GOT3 (cell line): Measurements from ENCODE around the gene CDC34.

Source experiments
- DNase-seq: peaks from one replicate; lab custom pipeline; 2025; ENCODE audit warnings: mixed read lengths; lab: John Stamatoyannopoulos, UW

The CDC34 gene

DNA sequence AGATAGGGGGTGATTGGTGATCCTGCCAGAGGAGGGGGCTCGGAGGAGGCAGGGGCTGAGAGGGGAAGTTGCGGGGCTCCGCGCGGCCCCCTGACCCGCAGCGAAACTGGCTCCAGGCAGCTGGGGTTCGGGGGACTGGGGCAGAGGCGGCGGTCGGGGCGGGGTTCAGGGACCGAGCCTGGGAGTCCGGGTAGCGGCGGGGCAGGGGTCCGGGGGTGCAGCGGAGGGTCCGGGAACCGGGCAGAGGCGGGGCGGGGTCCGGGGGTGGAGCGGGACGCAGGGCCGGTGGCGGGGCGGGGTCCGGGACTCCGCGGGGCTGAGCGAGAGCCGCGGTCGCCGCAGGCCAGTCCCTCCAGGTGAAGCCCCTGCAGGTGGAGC lies 34.1 kb upstream of the CDC34 start:
- DNase-seq = no peak

DNA sequence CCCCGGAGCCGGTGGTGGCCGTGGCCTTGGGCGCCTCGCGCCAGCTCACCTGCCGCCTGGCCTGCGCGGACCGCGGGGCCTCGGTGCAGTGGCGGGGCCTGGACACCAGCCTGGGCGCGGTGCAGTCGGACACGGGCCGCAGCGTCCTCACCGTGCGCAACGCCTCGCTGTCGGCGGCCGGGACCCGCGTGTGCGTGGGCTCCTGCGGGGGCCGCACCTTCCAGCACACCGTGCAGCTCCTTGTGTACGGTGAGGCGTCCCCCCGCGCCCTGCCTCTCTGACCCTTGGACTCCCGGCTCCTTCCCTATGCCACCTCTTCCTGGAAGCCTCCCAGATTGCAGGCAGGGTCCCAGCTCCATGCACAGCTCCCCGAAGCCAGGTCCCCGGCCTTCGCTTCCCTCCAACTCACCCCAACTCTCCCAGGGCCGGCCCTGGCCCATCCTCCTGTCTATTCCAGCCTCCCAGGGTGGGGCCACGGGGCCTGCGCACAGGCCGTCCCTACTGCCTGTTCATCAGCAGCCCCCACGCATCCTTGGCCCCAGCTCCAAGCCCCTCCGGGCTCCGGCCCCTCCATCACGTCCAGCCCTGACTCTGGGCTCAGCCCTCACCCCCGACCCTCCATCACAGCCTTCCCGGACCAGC lies 33.6 kb upstream of the CDC34 start:
- DNase-seq = no peak

DNA sequence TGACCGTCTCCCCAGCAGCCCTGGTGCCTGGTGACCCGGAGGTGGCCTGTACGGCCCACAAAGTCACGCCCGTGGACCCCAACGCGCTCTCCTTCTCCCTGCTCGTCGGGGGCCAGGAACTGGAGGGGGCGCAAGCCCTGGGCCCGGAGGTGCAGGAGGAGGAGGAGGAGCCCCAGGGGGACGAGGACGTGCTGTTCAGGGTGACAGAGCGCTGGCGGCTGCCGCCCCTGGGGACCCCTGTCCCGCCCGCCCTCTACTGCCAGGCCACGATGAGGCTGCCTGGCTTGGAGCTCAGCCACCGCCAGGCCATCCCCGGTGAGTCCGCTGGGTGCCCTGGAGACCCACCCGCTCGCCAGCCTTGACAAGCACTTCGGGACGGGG lies 33.1 kb upstream of the CDC34 start:
- DNase-seq = no peak

DNA sequence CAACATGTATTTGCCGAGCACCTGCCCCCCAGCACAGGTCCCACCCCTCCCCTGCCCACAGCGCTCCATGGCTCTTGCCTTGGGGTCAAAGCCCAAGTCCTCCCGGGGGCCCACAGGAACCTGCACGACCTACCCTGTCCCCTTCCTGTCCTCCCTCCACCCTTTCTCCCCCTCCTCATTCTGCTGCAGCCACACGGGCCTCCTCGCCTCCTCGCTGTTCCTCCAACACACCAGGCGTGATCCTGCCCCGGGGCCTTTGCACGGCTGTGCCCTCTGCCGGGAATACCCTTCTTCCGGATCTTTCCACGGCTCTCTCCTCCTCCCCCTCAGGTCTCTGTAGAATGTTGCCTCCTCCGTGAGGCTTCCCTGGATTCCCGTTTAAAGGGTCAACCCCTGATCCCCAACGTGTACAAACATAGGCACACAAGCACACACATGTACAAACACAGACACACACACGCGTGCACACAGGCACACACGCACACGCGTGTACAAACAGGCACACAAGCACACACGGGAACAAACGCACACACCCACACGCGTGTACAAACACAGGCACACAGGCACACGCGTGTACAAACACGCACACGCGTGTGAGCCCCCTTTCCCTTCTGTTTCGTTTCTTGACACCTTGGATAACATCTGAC lies 32.5 kb upstream of the CDC34 start:
- no peak for DNase-seq

DNA sequence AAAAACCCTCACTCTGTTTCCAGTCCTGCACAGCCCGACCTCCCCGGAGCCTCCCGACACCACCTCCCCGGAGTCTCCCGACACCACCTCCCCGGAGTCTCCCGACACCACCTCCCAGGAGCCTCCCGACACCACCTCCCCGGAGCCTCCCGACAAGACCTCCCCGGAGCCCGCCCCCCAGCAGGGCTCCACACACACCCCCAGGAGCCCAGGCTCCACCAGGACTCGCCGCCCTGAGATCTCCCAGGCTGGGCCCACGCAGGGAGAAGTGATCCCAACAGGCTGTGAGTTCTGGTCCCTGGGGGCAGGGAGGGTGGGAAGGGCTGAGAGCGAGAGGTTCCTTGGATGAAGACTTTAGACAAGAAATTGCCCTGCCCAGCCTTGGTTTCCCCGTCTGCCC lies 29.9 kb upstream of the CDC34 start:
- no peak for DNase-seq

DNA sequence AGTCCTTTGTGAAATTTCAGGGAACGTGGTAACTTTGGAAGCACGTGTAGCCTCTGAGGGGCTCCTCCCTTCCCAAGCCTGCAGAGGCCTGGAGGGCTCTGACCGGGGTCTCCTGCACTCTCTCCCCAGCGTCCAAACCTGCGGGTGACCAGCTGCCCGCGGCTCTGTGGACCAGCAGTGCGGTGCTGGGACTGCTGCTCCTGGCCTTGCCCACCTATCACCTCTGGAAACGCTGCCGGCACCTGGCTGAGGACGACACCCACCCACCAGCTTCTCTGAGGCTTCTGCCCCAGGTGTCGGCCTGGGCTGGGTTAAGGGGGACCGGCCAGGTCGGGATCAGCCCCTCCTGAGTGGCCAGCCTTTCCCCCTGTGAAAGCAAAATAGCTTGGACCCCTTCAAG lies 26.9 kb upstream of the CDC34 start:
- DNase-seq = no peak

DNA sequence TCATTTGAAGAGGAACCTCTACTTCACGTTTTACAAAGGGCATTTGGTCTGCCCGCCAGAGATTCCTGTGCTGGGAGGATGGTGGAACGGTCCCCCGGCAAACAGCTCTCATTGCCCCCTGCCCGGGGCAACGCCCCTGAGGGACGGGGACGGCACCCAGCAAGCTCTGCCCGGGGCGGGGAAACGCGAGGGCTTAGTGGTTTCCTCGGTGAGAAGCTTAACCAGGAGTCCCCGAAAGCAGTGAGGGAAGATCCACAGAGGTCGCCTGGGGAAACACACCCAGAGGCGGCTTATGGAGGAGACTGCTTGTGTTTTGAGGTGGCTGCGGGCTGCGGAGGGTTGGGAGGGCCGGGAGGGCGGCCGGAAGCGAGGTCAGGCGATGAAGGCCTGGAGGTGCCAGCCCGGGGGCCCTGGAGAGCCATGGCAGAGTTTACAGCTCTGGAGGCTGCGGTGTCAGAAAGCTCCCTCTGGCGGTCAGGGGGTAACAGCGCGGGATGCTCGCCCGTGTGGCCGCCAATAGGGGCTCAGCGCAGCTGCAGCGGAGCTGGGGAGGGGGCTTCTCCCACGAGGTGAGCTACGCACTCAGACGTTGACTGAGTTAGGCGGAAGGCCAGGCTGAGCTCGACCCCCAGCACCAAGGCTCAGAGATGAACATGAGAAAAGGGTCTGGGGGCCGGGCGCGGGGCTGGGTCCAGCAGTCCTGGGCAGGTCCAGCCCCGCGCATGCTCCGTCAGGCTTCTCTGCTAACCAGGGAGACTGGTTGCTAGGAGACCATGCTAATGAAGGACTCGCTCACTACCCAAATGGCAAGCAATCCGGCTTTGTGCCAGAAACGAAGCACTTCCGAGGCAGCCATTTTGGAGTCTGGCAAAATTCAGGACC lies 24.9 kb upstream of the CDC34 start:
- peak; percentile 99 for DNase-seq

DNA sequence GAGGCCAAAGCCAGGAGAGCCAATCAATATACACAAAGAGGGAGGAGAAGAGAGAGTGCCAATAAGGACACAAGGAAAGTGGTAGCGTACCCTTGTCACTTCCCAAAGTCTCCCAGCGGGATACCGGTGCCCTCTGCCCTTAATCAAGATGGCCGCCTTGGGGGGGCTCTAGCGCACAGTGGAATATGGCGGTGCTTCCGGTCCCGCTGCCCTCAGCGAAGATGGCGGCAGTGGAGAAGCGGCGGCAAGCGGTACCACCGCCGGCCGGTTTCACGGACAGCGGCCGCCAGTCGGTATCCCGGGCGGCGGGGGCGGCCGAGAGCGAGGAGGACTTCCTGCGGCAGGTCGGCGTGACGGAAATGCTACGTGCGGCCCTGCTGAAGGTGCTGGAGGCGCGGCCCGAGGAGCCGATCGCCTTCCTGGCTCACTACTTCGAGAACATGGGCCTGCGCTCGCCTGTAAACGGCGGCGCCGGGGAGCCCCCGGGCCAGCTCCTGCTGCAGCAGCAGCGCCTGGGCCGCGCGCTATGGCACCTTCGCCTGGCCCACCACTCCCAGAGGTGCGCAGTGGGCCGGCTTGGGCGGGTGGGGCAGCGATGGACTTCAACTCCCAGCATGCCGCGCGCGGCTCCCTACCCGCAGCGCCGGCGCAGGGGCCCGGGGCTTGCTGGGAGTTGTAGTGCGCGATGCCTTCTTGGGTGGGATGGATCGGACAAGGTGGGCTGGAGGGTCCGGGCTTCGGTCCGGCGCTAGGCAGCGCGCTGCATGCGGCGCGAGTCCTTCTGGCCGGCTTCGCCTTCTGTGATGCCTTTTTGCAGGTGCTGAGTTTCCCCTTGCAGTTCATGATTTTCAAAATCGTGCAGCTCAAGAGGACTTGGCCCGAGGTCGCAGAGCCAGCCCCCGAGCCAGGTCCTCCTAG lies 24.0 kb upstream of the CDC34 start, which contains the start of gene TPGS1:
TSS of gene TPGS1 (plus strand) at position 212 of the 918 bp plus-strand sequence. CDS start at position 222, 10 bp downstream.
- DNase-seq = peak; percentile 99

DNA sequence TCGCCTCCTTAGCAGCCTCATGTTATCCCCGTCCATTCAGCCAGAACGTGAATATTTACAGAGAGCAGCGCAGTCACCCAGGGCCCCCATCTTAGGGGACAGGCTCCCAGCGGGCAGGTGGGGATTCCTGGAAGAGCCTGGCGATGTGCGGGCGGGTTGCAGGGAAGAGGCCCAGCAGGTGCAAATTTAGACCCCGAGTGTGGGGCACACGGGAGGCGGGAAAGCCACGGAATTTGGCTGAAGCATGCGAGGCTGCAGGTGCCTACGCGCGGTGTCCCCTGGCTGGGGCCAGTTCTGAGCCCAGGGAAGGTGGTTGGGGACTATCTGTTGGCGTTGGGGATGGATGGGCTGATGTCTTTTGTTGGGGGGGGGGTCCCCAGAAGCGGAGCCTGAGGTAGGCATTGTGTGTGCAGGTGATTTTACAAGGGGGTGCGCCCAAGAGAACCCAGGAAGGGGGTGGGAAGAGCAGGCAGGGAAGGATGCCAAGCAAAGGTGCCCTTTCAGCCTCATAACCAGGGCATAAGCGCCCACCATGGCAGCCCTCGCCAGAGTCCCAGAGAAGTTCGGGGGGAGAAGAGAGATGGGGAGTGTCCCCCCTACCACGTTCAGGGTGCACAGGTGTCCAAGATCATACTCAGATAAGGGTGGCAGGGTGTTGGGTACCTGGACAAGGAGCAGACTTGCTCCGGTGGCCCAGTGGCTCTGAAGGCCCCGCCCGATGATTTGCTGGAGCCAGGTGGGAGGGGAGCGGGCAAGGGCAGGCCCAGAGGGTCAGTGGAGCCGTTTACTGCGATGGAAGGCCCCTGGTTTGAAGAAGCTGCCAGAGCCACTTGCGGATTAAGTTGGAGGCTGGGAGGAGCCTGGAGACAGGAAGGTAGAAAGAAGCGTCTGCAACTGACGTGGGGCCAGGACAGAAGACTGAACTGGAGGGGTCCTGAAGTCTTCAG lies 23.1 kb upstream of the CDC34 start:
- DNase-seq = no peak

DNA sequence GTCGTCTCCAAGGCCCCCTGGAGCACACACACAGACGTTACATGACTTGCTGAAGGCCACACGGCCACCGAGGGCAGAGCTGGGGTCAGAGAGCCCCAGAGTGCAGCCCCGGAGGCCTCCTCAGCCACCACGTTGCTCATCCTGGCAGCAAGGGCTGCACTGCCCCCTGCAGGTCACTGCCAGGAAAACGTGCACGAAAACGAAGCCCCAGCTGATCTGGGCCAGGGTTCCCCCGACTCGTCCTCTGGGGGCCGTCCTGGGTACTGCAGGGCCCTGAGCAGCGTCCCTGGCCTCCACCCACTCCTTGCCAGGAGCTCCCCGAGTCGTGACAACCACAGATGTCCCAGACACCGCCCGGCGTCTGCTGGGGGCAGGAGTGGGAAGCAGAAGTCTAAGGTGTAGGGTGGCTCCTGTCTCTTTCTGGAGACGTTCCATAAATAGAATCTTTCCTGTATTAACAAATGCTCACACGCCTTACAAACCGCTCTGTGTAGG lies 20.9 kb upstream of the CDC34 start:
- peak; percentile 36 for DNase-seq

DNA sequence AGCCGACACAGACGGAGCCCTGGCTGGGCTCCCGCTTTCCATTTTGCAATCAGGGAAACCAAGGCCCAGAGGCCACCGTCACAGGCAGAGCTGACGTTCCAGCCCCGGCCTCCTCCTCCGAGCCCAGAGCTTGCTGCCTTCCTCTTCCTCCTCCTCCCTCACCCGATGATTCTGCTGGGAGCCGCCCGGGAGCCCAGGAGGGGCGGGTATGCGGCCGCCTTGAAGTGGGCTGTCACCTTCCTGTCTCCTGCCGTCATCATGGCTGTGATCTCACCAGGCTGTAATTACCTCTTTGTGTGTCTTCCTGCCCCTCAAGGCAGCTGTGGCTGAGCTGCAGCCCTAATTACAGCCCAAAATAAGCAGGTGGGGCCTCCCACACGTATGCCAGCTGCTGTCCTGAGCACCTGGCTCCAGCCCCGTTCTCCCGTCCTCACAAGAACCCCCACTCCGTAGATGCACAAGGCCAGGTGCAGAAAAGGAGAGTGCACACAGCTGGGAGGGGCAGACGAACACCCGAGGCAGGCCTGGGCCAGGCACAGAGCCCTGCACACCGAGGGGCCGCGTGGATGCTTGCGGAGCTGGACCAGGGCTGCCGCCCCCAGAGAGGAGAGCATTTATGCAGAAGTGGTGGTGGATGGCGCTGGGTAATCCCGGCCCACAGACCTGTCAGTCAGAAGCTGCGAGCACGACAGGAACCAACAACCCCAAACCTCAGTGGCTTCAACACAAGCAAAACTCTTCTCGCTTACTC lies 20.3 kb upstream of the CDC34 start:
- DNase-seq = no peak

DNA sequence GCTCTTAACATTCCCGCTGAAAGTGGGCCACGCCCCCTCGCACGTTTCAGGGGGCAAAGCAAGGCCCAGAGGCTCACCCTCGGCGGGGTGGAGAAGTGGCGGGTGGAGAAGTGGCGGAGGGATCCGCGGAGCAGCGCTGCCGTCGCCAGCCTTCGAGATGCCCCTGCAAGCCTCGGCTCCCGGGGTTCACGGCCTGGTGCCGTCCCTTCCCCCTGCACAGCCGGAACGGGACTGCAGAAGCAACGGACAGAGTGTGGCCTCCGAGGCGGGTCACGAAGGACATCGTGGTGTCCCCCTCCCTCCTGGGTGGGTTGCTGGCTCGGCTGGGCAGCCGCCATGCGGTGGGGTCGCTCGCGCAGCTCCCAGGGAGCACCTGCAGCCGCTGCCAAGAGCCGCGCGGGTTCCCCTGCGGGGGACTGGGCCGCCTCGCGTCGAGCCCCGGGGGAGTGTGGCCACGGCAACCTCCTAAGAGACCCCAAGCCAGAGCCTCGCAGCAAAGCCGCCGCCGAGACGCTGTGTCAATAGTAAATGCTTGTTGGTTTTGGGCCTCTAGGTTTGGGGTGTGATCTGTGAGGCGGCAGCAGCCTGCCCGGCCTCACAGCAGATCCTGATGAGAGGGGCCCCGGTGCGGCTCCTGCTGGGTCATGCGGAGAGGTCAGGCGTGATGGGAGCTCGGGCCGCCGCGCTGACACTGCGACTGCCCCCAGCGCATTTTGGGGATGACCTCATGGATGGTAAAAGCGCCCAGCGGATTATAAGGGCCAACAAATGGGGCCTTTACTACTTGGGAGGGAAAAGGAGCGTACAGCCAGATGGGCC lies 18.8 kb upstream of the CDC34 start:
- no peak for DNase-seq

DNA sequence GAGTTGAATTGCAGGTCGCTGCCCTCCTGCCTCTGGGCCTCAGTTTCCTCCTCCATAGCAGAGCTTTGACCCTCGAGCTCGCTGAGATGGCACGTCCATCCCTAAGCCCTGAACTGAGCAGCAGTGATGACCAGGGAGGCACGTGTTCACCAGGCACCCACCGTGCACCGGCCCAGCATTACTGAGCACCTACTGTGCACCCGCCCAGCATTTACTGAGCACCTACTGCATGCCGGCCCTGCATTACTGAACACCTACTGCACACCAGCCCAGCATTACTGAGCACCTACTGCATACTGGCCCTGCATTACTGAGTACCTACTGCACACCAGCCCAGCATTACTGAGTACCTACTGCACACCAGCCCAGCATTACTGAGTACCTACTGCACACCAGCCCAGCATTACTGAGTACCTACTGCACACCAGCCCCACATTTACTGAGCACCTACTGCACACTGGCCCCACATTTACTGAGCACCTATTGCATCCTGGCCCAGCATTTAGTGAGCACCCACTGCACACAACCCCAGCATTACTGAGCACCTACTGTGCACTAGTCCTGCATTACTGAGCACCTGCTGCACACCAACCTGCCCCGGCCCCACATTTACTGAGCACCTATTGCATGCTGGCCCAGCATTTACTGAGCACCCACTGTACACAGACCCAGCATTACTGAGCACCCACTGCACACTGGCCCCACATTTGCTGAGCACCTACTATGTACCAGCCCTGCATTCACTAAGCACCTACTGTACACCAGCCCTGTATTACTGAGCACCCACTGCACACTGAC lies 18.0 kb upstream of the CDC34 start:
- DNase-seq = no peak

DNA sequence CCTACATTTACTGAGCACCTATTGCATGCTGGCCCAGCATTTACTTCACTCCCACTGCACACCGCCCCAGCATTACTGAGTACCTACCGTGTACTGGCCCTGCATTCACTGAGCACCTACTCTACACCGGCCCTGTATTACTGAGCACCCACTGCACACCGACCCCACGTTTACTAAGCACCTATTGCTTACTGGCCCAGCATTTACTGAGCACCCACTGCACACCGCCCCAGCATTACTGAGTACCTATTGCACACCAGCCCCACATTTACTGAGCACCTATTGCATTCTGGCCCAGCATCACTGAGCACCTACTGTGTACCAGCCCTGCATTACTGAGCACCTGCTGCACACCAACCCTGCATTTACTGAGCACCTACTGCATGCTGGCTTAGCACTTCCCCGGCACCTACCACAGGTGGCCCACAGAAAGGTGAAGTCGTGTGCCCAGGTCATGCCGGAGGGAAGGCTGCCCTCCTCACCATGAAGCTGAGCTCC lies 17.3 kb upstream of the CDC34 start:
- no peak for DNase-seq

DNA sequence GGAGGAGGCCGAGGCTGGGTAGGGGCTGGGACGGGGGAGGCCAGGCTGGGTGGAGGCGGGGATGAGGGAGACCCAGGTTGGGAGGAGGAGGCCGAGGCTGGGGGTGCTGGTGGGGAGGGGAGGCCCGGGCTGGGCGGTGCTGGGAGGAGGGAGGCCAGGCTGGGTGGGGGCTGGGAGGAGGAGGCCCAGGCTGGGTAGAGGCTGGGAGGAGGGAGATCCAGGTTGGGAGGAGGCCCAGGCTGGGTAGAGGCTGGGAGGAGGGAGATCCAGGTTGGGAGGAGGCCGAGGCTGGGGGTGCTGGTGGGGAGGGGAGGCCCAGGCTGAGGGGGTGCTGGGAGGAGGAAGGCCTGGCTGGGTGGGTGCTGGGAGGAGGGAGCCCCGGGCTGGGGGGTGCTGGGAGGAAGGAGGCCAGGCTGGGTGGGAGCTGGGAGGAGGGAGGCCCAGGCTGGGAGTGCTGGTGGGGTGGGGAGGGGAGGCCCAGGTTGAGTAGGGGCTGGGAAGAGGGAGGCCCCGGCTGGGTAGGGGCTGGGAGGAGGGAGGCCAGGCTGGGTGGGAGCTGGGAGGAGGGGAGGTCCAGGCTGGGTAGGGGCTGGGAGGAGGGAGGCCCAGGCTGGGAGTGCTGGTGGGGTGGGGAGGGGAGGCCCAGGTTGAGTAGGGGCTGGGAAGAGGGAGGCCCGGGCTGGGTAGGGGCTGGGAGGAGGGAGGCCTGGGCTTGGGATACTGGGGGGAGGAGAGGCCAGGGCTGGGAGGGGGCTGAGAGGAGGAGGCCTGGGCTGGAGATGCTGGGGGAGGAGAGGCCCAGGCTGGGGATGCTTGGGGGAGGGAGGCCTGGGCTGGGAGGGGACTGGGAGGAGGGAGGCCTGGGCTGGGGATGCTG lies 13.6 kb upstream of the CDC34 start:
- no peak for DNase-seq

DNA sequence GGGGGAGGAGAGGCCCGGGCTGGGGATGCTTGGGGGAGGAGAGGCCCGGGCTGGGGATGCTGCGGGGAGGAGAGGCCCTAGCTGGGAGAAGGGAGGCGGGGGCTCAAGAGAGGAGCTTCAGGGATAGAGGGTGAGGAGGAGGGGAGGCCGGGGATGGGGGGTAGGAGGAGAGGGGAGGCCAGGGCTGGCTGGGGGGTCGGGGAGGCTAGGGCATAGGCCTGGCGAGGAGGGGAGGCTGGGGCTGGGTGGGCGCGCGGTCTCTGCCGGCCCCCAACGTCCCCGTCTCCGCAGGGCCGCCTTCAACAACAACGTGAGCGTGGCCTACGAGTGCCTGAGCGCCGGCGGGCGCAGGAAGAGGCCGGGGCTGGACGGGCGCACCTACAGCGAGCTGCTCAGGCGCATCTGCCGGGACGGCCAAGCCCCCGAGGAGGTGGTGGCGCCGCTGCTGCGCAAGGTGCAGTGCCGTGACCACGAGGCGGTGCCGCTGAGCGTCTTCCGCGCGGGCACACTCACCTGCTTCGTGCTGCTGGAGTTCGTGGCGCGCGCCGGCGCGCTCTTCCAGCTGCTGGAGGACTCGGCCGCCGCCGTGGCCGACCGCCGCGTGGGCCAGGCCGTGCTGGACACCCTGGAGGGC lies 12.8 kb upstream of the CDC34 start:
- no peak for DNase-seq
